Stimulated activated CD8-positive, alpha-beta memory T cell treated with anti-CD3 and anti-CD28 coated beads, Interleukin-4, amount 100 ng/mL, for 1 hour (primary cell): ENCODE measurements around the gene FREM1.

Experiments used
- DNase-seq, 2 donors: peaks; one replicate each; pipeline ENCODE4 v3.0.0-alpha.2; 2020; ENCODE audit warnings: low read depth in 2 of 2, low spot score in 1 of 2

The FREM1 gene

DNA sequence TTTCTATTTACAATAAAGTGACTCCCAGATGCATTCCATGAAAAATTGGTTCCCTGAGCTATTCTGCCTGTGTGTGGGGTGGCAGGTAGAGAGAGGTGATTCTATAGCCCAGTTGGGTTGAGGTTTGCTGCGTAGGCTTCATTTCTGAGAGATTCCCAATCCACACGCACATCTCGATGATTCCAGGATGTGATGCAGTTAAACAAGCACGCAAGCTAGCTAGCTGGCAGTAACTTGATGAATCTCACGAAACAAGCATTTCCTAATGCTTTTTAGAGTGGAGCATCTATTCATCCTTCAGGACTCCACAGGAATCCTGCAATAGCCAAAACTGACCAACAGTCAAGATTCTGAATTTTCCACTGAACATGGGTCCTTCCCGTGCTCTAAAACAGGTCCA lies 143.9 kb downstream of the FREM1 start:
- DNase-seq: no peak

DNA sequence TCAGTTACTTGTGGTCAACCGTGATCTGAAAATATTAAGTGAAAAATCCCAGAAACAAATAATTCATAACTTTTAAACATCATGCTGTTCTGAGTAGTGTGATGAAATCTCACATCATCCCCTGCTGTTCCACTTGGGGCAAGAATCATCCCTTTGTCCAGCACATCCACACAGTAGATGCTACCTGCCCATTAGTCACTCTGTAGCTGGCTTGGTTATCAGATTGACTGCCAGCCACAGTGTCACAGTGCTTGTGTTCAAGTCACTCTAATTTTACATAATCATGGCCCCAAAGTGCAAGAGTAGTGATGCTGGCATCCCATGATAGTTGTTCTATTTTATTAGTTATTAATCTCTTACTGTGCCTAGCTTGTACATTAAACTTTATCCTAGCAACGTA lies 148.6 kb downstream of the FREM1 start:
- DNase-seq: no peak

DNA sequence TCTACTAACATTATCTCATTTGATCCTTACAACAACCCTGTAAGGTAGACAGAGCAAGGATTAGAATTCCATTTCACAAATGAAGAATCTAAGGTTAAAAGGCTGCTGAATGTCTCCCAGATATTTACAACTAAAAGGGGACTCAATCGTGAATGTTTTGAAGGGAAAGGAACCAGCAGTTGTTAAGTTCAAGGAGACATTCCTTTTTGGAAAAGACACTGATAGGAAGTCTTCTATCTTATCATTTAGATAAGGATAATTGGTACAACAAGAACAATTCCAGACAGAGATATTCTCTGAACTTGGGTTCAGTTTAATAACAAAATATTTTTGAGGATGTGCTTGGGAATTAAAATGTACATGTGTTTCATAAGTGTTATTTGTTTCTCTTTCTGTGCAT lies 150.2 kb downstream of the FREM1 start:
- no peak for DNase-seq

DNA sequence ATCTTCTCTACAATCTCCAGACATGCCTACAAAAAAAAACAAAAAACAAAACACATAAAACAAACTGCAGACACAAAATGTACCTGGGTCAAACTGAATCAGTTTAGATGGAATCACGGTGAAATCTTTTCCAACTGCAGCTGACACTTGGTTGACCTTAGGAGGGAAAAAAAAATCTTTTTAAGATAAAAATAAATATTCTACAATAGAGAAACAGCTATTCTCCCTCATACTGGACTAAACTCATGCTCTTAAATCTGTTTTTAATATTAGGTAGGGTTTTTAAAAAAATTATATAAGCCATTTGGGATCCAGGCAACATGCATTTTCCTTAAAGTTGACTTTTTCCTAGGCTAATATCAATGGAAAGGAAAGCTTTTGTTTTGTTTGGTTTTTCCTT lies 153.9 kb downstream of the FREM1 start:
- no peak for DNase-seq

DNA sequence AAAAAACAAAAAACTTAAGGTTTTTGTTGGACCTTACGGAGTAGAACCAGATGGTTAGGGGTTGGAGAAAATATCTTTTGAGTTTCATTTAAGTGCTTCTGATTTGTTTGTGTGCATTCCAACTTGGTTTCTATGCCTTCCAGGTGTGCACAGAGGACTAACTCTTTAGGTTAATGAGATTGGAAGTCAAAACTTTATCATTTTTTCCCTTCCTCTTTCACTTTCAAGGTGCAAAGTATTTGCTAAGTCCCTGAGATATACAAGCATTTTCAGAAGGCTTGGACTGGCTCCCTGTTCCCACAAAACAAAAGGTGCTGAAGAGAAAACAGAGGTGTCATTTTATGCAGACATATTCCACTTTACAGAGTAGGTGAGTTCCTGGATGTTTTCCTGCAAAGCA lies 157.4 kb downstream of the FREM1 start:
- no peak for DNase-seq

DNA sequence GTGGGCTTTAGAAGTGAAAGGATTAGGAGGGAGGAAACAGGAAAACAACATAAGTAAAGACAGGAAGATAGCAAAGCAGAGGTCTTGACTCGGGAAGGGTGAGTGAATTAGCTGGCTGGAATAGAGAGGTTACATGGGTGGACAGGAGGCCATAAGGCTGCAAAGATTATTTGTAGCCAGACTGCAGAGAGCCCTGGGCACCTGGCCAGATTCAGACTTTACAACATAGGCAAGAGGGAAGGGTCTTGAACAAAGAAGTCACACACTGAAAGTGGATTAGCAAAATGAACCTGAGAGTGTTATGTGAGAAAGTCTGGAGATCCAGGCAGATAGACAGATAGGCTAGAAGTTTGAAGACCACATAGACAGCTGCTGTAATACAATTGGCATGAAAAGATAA lies 158.0 kb downstream of the FREM1 start:
- DNase-seq: no peak

DNA sequence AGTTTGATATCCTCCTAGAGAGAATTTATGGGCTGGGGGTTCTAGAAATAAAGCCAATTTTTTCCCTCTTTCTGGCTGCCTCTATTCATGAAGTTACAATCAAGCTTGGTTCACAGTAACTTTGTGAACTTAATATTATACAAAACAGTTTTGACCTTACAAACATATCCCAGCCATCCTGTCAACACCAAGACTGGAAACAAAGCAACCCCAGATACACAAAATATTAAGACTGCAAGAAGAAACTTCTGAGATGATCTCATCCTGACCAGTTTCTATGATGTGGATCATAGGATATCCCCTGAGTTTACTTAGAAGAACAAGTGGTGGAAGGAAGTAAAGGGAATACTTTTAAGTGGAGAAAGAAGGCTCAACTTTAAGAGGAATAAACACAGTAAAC lies 159.4 kb downstream of the FREM1 start:
- no peak for DNase-seq

DNA sequence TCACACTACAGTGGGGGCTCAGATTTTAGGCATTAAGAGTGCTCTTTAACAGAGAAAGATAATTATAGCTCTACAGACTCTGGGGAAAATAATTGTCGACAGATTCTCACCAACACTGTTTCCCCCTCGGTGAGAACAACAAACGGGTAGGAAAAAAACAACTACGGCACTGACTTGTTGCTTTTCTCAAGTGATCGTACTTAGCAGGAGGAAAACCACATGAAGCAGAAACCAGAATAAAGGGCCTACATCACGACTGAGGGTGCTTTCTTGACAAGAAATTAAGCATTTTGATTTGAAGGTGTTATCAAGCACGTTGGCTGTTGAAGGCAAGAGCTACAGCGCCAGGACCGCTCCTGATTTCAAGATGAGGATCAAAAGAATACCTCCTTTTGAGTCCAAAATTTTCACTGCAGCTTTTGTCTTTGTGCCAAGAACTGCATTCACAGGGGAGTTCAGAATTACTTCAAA lies 160.5 kb downstream of the FREM1 start:
- no peak for DNase-seq

DNA sequence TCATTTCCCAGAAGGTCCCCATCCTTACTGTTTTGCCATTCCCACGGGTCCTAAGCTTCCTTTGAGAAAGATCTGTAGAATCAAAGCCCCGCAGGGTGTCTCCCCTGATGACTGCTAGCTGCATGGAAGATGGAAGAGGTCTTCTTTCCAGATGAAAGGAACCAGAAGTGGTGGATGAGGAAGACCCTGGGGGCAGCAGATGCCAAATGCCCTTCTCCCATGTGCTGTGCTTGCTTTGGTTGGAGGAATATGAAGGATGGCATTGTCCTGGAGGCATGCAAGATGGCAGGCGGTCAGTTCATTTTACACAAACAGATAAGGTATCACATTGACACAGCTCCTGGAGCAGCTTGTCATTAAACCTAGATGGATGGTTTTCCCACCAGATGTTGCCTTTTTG lies 161.9 kb downstream of the FREM1 start:
- no peak for DNase-seq

DNA sequence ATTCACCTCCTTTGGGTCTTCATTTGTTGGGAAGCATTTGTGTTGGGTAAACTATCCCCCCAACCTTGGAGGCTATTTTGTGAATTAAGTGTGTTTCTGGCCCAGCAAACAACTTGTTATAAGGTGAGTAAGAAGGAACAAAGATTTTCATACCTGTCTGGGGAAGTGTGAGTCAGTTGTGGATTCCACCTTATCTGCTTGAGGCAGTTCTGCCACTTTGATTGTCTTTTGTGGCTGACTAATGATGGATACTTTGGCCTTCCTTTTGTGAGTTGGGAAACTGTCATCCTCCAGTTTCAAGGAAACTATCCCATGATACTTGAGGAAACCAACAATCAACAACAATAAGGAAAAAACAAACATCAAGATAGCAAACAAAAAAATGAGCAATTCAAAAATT lies 163.1 kb downstream of the FREM1 start:
- no peak for DNase-seq

DNA sequence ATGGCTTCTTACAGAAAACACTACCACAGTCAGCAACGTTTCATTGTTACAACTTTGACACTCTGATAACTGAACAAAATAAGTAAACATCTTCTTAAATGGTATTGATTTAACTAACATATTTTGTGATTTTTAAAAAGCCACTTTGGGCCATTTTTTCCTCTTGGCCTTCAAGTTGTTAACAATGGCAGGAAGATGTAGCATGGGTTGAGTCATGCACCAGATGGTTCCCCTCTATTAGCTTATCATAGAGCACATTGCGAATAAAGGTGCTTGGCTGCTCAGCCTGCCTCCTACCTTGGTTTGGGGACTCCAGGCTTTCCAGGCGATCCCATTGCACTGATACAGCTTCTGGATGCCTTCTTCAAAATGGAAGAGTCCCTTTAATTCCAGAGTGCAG lies 163.6 kb downstream of the FREM1 start:
- no peak for DNase-seq

DNA sequence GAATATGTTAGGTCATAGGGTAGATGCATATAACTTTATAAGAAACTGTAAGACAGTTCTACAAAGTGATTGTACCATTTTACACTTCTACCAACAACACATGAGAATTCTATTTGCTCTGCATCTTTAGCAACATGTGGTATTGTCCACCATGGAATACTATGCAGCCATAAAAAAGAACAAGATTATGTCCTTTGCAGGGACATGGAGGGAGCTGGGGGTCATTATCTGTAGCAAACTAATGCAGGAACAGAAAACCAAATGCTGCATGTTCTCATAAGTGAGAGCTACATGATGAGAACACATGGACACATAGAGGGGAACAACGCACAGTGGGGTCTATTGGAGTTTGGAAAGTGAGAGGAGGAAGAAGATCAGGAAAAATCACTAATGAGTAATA lies 165.5 kb downstream of the FREM1 start:
- DNase-seq: no peak

DNA sequence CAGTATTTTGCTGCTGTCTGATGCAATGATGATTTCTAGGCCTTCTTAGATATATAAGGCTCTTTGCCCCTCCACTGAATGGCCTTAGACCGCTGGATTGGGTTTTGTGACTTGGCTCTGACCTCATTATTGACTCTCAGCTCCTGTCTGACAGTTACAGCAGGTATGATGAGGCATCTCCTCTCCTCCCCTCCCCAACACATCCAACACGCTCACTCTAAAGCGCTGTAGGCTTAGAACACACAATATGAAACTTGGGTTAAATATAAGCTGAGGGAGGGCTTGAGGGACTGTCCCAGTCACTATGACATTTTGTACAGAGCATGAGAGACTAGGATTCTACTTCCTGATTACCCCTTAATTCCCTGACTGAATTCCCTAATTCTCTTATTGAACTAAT lies 168.9 kb downstream of the FREM1 start:
- DNase-seq: no peak

DNA sequence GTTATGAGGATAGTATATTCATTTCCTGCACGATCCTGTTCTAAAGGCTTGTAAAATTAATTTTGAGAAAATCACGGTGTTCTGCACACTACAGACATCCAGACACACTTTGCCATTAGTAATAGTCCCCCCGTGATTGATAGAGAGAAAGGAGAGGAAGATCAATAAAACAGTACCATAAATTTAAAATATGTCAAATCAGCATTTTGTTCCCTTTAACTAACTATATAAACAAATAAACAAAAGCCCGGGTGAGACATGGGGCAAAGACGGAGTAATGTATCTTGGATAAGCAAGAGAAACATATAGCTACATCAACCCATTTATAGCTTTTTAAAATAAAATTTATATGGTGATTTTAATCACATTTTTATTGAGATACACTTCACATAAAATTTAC lies 177.1 kb downstream of the FREM1 start:
- DNase-seq: no peak

DNA sequence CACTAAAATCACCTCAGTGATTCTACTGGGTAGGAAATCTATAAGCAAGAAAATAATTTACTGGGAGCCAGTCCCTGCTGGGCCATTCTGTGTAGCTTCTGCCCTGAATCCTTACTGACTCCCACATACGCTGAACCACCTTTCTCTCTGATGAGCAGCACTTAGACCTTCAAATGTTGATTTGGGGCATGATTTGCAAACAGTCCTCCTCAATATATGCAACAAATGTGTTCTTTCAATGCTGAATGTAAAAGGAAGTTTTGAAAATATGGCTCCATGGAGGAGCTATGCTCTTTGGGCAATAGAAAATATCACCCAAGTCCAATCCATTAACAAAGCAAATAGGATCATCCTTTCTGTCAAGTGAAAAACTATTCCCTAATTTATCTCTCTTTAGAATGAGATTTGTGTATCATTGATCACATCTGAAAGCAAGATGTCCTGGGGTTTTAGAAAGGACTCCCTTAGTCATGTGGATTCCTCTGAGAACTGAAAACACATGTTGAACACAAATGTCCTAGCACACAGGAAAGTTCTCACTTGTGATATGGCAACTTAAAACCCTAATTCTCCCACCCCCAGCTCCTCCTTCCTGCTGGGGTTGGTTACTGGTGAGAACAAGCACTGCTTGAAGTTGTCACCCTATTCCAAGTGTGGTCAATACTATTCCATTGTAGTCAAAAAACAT lies 178.8 kb downstream of the FREM1 start:
- DNase-seq: no peak

DNA sequence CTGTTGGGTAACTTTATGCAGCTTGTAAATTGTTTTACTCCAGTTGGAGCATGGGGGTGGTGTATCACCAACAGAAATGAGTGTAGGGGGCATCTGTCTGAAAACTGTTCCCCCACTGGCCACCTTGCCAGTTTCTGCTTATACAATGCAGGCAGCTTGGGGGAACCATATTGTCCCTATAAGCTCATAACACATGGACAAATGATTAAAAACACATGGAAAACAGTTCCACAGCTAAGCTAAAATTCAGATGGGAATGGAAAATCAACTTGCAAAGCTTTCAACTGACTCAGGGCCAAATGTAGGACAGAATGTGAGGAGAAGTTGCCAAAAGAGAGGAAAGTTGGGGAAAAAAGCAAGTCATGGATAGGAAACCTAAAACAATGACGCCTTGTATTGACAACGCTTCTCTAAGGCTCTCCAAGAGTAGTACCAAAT lies 179.7 kb downstream of the FREM1 start:
- no peak for DNase-seq

DNA sequence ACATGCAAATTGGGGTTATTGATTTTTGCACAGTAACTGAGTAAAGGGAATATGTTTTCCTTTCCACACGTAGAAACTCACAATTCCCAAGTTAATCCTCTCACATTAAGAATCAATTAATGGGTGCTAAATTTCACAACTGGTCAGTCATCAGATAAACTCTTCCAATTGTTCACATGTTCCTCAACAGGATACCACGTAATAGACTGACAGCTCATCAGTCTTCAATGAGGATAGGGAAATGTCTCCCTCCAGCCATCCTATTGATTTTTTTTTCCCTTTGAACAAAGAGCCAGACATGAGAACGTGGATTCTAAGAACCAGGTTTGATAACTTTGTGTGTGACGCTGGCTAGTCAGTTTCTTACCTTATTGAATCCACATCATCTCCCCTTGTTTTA lies 186.9 kb downstream of the FREM1 start:
- DNase-seq: no peak

DNA sequence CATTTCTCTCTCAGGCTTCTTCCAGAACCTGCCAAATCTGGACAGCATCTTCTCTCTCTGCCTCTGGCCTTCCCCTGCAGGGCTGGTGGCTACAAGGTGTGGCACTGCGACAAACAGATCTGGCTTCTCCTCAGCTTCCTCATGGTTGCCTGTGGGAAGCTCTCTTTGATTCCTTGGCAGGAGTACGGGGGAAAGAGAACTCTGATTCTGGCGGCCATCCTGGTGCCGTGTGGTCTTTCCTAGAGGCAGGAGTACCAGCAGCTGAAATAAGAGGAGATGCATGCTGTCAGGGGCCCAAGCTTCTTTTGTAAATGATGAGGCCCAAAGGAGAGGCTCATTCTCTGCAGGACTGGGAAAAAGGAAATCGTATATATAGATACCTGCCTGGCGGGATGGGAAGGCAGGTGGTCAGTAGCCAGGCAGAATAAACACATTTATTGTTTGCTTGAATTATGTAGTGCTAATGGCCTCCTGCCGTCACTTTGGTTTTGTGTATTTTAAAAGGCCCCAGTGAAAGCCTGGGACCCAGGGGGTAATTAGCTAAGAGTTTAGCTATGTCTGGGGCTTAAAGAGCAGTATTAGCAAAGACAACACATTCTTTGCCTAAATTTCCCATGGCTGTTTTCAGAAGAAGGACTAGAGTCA lies 187.7 kb downstream of the FREM1 start, which contains the start of gene CER1:
Gene CER1 (minus strand): TSS at position 343 of the 645 bp plus-strand sequence. CDS start 61 bp downstream, at position 282.
- no peak for DNase-seq

DNA sequence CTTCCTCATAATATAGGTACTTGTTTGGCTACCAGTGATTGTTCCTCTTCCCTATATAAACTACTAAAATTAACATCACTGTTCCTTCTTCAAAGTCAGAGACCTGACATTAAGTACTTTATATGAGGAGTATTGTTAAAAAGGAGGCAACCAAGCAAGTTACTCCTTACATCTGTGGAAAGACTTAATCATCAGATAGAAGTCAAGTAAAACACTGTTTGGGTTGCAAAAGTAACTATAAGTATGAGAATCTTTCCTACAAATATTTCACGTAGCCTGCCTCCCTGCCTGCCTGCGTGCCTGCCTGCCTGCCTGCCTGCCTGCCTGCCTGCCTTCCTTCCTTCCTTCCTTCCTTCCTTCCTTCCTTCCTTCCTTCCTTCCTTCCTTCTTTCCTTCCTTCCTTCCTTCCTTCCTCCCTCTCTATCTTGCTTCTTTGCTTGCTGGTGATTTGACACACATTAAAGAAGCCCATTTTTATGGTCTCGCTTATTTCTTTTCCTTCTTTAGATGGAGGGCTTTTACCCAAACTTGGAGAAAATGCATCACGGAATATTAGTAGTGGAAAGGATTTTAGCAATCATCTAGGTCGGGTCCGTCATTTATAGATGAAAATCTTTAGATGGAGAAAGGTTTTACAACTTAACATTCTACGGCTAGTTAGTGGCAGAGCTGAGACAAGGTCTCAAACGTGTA lies 190.9 kb downstream of the FREM1 start:
- DNase-seq: no peak

DNA sequence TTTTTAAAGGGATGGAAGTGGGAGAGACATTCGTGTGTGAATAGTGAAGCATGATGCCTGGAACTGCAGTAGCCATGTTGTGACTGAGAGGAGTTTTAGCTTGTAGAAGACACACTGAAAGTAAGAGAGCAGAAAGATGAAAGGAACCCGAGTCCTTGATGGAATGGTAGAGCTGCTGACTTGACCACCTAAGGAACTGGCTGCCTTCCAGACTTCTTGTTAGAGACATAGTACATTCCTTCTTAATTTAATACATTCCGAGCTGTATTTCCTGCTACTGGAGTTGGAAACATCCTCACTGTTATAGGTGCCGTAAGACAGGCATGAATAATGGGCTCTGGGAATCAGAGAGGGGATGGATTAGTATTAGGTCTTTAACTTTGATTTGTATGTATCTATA lies 195.1 kb downstream of the FREM1 start:
- DNase-seq: no peak

DNA sequence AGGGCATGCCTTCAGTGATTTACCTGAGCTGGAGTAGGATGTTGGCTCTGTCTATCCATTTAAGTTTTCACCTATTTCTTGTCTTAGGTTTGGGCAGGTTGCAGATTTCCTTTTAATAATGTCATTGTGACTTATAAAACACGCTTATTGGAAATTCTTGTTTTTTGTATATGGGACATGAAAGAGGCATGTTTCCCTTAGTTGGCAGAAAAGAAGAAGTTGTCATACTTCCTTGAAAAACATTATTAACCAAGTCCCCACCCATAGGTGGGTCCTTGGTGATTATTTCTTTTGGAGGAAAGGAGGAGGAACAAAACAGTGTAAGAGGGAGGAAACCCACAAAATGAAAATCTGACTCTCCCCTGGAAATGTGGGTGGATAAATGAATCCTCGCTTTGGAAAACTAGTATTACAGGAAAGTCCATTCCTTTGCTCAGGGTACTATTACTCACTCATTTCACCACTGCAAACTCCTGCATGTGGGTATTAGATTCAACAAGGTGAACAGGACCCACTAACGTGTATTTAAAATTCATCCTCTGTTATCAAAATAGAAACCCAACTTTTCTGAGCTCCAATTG lies 197.0 kb downstream of the FREM1 start:
- no peak for DNase-seq

DNA sequence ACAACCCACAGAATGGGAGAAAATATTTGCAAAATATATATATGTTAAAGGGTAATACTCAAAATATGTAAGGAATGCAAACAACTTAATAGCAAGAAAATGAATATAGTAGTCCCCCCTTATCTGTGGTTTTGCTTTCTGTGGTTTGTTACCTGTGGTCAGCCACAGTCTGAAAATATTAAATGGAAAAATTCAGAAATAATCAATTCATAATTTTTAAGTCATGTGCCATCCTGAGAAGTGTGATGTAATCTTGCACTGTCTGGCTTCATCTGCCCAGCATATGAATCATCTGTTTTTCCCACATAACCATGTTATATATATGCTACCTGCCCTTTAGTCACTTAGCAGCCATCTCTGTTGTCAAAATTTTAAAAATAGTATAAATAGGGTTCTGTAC lies 199.4 kb downstream of the FREM1 start:
- no peak for DNase-seq
